Activated T-cell treated with anti-CD3 and anti-CD28 coated beads, Interleukin-2, amount 50 U/mL, for 72 hours (primary cell): ENCODE results near the gene EXOC5. TPM values are rescaled to one million over a fixed set of nuclear protein-coding genes. Genes with fewer than 3 reads are reported as not detected.

ENCODE experiments used
- ATAC-seq, 2 donors: fragments of 150-1000 bp; cut with Tn5 transposase; replicated peaks in 1 of 2; 2 replicates each; pipeline ENCODE4 v1.10.0; 2021; ENCODE audit warnings: moderate library complexity in 2 of 2, mild to moderate bottlenecking in 1 of 2
- DNase-seq, 2 donors: peaks; one replicate each; pipeline ENCODE4 v3.0.0; 2021 to 2022; ENCODE audit warnings: mixed read lengths in 1 of 2
- H3K27ac Mint-ChIP-seq: one replicate; pipeline ENCODE4 v1.8.0; 2022; ENCODE audit warnings: mild to moderate bottlenecking, moderate library complexity, mixed read lengths
- H3K27me3 Mint-ChIP-seq: one replicate; pipeline ENCODE4 v1.8.0; 2022; ENCODE audit warnings: low read depth, mixed read lengths
- H3K36me3 Mint-ChIP-seq, 2 donors: one replicate each; pipeline ENCODE4 v1.8.0; 2022; ENCODE audit warnings: mixed read lengths in 2 of 2, mild to moderate bottlenecking in 1 of 2; ENCODE audit not compliant: insufficient read depth in 2 of 2
- H3K4me1 Mint-ChIP-seq: one replicate; pipeline ENCODE4 v1.8.0; 2022; ENCODE audit warnings: low read depth, mixed read lengths
- H3K4me3 Mint-ChIP-seq, 2 donors: one replicate each; pipeline ENCODE4 v1.8.0; 2022; ENCODE audit warnings: mild to moderate bottlenecking in 2 of 2, mixed read lengths in 2 of 2, moderate library complexity in 2 of 2
- H3K9me3 Mint-ChIP-seq, 2 donors: one replicate each; pipeline ENCODE4 v1.8.0; 2022; ENCODE audit warnings: mixed read lengths in 2 of 2
- total RNA-seq, 2 donors: library from RNA; stranded (reverse); gene quantifications; one replicate each; pipeline ENCODE4 v1.2.3, GENCODE V29; 2022

Gene EXOC5
- total RNA-seq, 2 donors from 2014 or later: 63.7 to 66.3 TPM

DNA sequence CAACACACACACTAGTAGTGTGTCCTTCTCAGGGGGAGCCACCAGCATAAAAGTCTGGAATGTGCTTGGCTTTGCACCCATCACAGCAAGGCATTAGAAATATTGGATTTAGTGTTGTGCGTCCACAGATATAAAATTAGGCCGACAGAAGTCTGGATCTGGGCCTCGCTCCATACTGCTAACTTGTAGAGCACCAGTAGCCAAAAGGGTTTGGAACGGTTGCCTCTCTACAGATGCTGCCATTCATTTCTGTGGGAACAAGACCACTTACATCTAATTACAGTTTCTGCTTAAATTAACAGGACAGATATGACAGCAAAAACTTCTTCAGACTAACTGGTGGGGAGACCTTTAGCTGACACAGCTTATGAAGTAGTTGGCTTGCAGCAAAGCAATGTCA is 94.2 kb downstream of the EXOC5 start:
- no peak overlapping the region for H3K27ac Mint-ChIP-seq
- no peaks in the 10 kb centered on the region for H3K36me3 Mint-ChIP-seq

DNA sequence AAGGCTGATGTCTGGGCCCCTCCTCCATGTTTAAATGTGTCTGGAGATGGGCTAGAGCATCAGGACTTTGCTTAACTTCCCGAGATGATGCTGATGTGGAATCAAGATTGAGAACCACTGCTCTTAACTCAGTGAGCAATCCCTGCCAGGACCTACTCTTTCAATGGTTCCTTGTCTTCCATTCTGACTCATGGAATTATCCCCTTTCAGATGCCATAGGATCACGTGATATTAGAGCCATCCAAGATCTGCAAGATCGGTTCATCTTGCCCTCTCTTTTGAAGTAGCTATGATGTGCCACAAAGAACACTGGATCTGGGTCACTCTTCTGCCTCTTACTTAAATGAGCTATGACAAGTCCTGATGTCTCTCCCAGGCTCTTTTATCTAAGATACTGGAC is 96.8 kb downstream of the EXOC5 start:
- H3K27ac Mint-ChIP-seq: no peak overlapping the region
- peaks cover 30% of the 10 kb centered on the region for H3K27me3 Mint-ChIP-seq
- no peak overlapping the region for H3K4me3 Mint-ChIP-seq
- no peaks in the 10 kb centered on the region for H3K36me3 Mint-ChIP-seq
- DNase-seq (no peak), ATAC-seq (no peak)
- no peaks in the 10 kb centered on the region for H3K9me3 Mint-ChIP-seq
- no peaks in the 10 kb centered on the region for H3K4me1 Mint-ChIP-seq

More for the DNA sequence above, 94.2 kb downstream of the EXOC5 start:
- Mint-ChIP-seq H3K27me3 (peaks cover 38% of the 10 kb centered on the region), H3K9me3 (no peaks in the 10 kb centered on the region), H3K4me1 (no peaks in the 10 kb centered on the region), H3K4me3 (no peak overlapping the region)
- ATAC-seq (no peak), DNase-seq (no peak)

DNA sequence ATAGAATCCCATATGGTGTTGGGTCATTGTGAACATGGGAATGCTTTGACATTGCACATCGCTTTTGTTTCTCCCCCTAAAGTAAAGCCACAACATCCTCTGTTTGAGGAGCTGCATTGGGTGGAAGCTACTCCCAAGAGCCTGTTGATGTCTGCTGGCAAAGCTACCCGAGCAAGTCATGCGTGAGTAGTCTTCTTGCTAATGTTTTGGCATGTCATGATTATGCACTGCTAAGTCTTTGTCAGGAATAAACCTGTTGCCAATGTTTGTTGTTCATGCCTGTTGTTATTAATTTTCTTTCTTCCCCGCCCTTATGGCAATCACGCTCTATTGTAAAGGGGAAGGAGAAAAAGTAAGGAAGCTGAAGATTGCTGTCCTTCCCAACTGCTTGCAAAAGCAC is 97.3 kb downstream of the EXOC5 start:
- peaks cover 29% of the 10 kb centered on the region for H3K27me3 Mint-ChIP-seq
- ATAC-seq (no peak), DNase-seq (no peak)
- no peak overlapping the region for H3K4me3 Mint-ChIP-seq
- no peak overlapping the region for H3K27ac Mint-ChIP-seq
- no peaks in the 10 kb centered on the region for H3K4me1 Mint-ChIP-seq
- no peaks in the 10 kb centered on the region for H3K36me3 Mint-ChIP-seq
- no peaks in the 10 kb centered on the region for H3K9me3 Mint-ChIP-seq

DNA sequence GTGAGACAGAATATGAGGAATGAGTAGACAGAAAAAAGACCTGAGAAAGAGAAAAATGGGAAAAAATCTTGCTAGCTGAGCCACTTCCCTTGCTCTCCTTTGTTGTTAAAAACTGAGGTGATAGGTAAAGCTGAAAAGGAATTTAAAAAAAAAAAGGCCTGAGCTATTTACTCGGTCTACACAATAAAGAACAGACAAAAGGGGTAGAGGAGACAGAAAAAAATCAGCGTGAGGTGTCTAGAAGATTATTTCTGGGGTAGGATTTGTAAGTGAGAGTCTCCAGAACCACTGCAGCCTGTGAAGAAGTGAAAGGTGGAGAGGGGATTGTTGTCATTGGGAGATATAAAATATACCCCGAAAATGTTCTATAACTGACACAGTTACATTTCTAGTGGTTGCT is 98.8 kb downstream of the EXOC5 start:
- no peak for ATAC-seq
- no peak for DNase-seq
- Mint-ChIP-seq H3K27me3 (peaks cover 23% of the 10 kb centered on the region), H3K4me3 (no peak overlapping the region), H3K27ac (no peak overlapping the region), H3K9me3 (no peaks in the 10 kb centered on the region), H3K4me1 (no peaks in the 10 kb centered on the region), H3K36me3 (no peaks in the 10 kb centered on the region)

DNA sequence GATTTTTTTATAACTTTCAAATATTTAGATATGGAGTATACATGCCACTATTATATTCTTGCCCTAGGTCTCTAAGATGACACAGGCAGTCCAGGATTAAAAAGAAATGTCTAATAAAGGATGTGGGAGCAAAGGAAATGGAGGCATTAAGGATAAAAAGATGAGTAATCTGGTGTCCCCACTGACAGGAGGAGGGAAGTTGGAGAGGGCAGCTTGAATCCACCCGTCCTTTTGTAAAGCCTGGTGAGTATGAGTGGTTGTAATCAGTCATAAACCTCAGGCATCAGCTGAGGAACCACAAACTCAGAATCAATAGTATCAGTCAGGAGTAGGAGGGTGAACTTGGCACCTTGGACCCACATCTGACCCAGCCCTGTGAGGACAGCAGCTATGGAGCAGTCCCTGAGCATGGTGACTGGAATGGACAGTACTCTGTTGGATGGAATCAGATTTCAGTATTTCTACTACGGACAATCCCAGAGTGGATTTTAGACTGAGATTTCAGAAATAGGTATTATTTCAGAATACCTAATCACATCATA is 100.5 kb downstream of the EXOC5 start:
- peaks cover 19% of the 10 kb centered on the region for H3K27me3 Mint-ChIP-seq
- no peak for ATAC-seq

DNA sequence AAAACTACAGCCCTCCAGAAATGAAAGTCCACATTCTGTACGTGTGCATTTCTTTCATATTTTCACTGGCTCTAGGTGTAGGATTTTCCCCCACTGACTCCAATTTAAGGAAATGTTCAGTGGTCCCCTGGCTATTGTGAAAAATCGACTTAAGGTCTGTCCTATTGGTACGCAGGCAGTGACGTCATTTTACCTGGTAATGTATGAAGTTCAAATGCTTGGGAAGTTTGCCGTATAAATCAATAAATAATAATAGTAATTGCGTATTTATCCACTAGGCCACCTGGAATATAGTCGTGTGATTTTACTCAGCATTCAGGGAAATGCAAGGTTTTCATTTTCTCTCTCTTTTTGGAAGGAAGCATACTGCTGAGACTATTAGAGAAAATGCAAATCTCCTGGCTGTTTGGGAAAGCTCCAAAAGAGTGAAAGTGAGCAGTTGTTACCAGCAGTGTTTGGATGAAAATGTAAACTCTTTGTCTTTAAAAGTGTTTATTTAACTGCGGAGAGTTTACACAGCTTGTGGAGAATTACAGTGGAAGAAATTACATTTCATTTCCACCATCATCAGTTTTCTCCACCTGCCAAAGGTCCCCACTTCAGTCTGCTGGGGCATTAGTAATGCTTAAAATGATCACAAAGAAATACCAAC is 107.0 kb downstream of the EXOC5 start:
- H3K4me1 Mint-ChIP-seq: no peaks in the 10 kb centered on the region
- H3K27ac Mint-ChIP-seq: no peak overlapping the region
- H3K27me3 Mint-ChIP-seq: peaks cover 35% of the 10 kb centered on the region
- ATAC-seq (no peak), DNase-seq (no peak)
- no peaks in the 10 kb centered on the region for H3K9me3 Mint-ChIP-seq
- no peaks in the 10 kb centered on the region for H3K36me3 Mint-ChIP-seq
- H3K4me3 Mint-ChIP-seq: no peak overlapping the region

More for the DNA sequence above, 100.5 kb downstream of the EXOC5 start:
- Mint-ChIP-seq H3K9me3 (no peaks in the 10 kb centered on the region), H3K27ac (no peak overlapping the region), H3K4me3 (no peak overlapping the region), H3K4me1 (no peaks in the 10 kb centered on the region), H3K36me3 (no peaks in the 10 kb centered on the region)
- DNase-seq: no peak

DNA sequence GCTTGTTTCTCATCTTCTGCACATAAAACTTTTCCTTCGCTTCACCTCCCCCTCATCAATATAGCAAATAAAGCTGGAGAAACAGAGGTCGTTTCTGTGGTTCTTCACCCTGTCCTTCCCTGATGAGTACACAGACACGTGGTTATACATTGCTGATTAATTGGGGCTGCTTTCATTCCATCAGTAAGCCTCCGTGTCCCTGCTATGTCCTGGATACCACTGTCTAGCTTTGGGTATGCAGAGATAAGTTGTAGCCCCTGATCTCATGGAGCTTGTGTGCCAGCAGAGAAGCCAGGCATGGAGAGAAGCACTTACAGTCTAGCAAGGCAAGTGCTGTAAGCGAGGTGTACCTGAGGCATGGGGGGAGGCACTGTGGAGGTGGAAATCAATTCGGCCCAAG is 108.4 kb downstream of the EXOC5 start:
- H3K4me3 Mint-ChIP-seq: no peak overlapping the region
- H3K27me3 Mint-ChIP-seq: peaks cover 44% of the 10 kb centered on the region
- no peaks in the 10 kb centered on the region for H3K36me3 Mint-ChIP-seq
- ATAC-seq (no peak), DNase-seq (no peak)
- H3K9me3 Mint-ChIP-seq: no peaks in the 10 kb centered on the region
- H3K4me1 Mint-ChIP-seq: no peaks in the 10 kb centered on the region
- H3K27ac Mint-ChIP-seq: no peak overlapping the region

DNA sequence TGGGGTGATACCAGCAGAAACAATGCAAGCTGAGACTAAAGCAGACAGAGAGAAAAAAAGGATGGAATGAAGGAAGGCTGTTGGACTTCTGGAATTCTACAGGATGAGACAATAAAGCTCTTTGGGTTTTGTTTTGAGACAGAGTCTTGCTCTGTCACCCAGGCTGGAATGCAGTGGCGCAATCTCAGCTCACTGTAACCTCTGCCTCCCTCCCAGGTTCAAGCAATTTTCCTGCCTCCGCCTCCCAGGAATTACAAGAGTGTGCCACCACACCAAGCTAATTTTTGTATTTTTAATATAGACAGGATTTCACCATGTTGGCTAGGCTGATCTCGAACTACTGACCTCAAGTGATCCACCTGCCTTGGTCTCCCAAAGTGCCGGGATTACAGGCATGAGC is 115.4 kb downstream of the EXOC5 start:
- H3K27ac Mint-ChIP-seq: no peak overlapping the region
- H3K36me3 Mint-ChIP-seq: no peaks in the 10 kb centered on the region
- H3K4me3 Mint-ChIP-seq: no peak overlapping the region
- ATAC-seq (no peak), DNase-seq (no peak)
- no peaks in the 10 kb centered on the region for H3K9me3 Mint-ChIP-seq
- H3K4me1 Mint-ChIP-seq: no peaks in the 10 kb centered on the region
- peaks cover 19% of the 10 kb centered on the region for H3K27me3 Mint-ChIP-seq

Other genes starting within 250 kb of the EXOC5 start
- gene AP5M1, start 66 bp upstream of the EXOC5 start, total RNA-seq: 10 to 100 TPM; 37.5 to 44.9 TPM
- gene NAA30, start 121.7 kb upstream of the EXOC5 start, total RNA-seq: 10 to 100 TPM; 19.8 to 25.6 TPM
- not detected for gene CCDC198, start 225.0 kb upstream of the EXOC5 start, total RNA-seq